ENCODE measurements around the gene CPNE2. TPM values are rescaled to one million over a fixed set of nuclear protein-coding genes. Genes with fewer than 3 reads are reported as not detected.
A peak's percentile ranks its signal among the peaks of the same experiment; 100 is the strongest.

The CPNE2 gene
- total RNA-seq, 1 donor from 2014 or later, result 9.9 TPM

- DNase-seq (ENCODE audit: low spot score), result no peak
- H3K9me3 Mint-ChIP-seq, result no peaks in the 10 kb centered on the region
- peaks cover 66% of the 10 kb centered on the region for H3K36me3 Mint-ChIP-seq (ENCODE audit: low read depth)
- no peak overlapping the region for H3K4me3 Mint-ChIP-seq (ENCODE audit: low read depth)
- H3K27ac Mint-ChIP-seq, result no peak overlapping the region
- H3K27me3 Mint-ChIP-seq (ENCODE audit: low read depth), result no peaks in the 10 kb centered on the region
- intact Hi-C loops (cut with micrococcal nuclease), result no loop called here
- H3K4me1 Mint-ChIP-seq (ENCODE audit: low read depth), result peaks cover 3% of the 10 kb centered on the region
These were observed 74.1 kb downstream of the CPNE2 start for GRCh38 chr16:57166451-57166850.

GRCh38 chr16:57166951-57167350 is 74.6 kb downstream of the CPNE2 start:
- intact Hi-C loops (cut with micrococcal nuclease), result no loop called here
- Mint-ChIP-seq H3K4me1 (ENCODE audit: low read depth) (peaks cover 3% of the 10 kb centered on the region), H3K36me3 (ENCODE audit: low read depth) (peaks cover 71% of the 10 kb centered on the region), H3K4me3 (ENCODE audit: low read depth) (no peak overlapping the region), H3K27me3 (ENCODE audit: low read depth) (no peaks in the 10 kb centered on the region), H3K27ac (no peak overlapping the region), H3K9me3 (no peaks in the 10 kb centered on the region)
- no peak for DNase-seq (ENCODE audit: low spot score)

- Mint-ChIP-seq H3K4me3 (ENCODE audit: low read depth) (no peak overlapping the region), H3K27ac (no peak overlapping the region), H3K27me3 (ENCODE audit: low read depth) (no peaks in the 10 kb centered on the region), H3K36me3 (ENCODE audit: low read depth) (peaks cover 75% of the 10 kb centered on the region), H3K9me3 (no peaks in the 10 kb centered on the region), H3K4me1 (ENCODE audit: low read depth) (peaks cover 3% of the 10 kb centered on the region)
- no peak for DNase-seq (ENCODE audit: low spot score)
- intact Hi-C loops (cut with micrococcal nuclease), result no loop called here
These were observed 75.2 kb downstream of the CPNE2 start for GRCh38 chr16:57167538-57167937.

GRCh38 chr16:57167953-57168352 is 75.6 kb downstream of the CPNE2 start:
- H3K9me3 Mint-ChIP-seq, result no peaks in the 10 kb centered on the region
- H3K27ac Mint-ChIP-seq, result no peak overlapping the region
- peaks cover 3% of the 10 kb centered on the region for H3K4me1 Mint-ChIP-seq (ENCODE audit: low read depth)
- H3K36me3 Mint-ChIP-seq (ENCODE audit: low read depth), result peaks cover 77% of the 10 kb centered on the region
- intact Hi-C loops (cut with micrococcal nuclease), result loop anchor here (1.0 to 2.0 kb wide), 3 partner anchors 75 to 204 kb away; partner anchors contain the start of gene CPNE2
- H3K4me3 Mint-ChIP-seq (ENCODE audit: low read depth), result no peak overlapping the region
- H3K27me3 Mint-ChIP-seq (ENCODE audit: low read depth), result no peaks in the 10 kb centered on the region
- no peak for DNase-seq (ENCODE audit: low spot score)

- no peaks in the 10 kb centered on the region for H3K27me3 Mint-ChIP-seq (ENCODE audit: low read depth)
- no peaks in the 10 kb centered on the region for H3K9me3 Mint-ChIP-seq
- H3K36me3 Mint-ChIP-seq (ENCODE audit: low read depth), result peaks cover 71% of the 10 kb centered on the region
- H3K27ac Mint-ChIP-seq, result no peak overlapping the region
- no peak for DNase-seq (ENCODE audit: low spot score)
- peaks cover 3% of the 10 kb centered on the region for H3K4me1 Mint-ChIP-seq (ENCODE audit: low read depth)
- H3K4me3 Mint-ChIP-seq (ENCODE audit: low read depth), result no peak overlapping the region
- intact Hi-C loops (cut with micrococcal nuclease), result loop anchor here (2.0 kb wide), 1 partner anchor 77 kb away; the partner anchor contains the start of gene CPNE2
These were observed 76.9 kb downstream of the CPNE2 start for GRCh38 chr16:57169327-57169726.

- no peak for DNase-seq (ENCODE audit: low spot score)
- H3K4me1 Mint-ChIP-seq (ENCODE audit: low read depth), result peaks cover 3% of the 10 kb centered on the region
- H3K27ac Mint-ChIP-seq, result no peak overlapping the region
- H3K9me3 Mint-ChIP-seq, result no peaks in the 10 kb centered on the region
- intact Hi-C loops (cut with micrococcal nuclease), result no loop called here
- peaks cover 48% of the 10 kb centered on the region for H3K36me3 Mint-ChIP-seq (ENCODE audit: low read depth)
- no peak overlapping the region for H3K4me3 Mint-ChIP-seq (ENCODE audit: low read depth)
- H3K27me3 Mint-ChIP-seq (ENCODE audit: low read depth), result no peaks in the 10 kb centered on the region
These were observed 80.4 kb downstream of the CPNE2 start for GRCh38 chr16:57172721-57173290.

- DNase-seq (ENCODE audit: low spot score), result no peak
- H3K27ac Mint-ChIP-seq, result no peak overlapping the region
- H3K4me3 Mint-ChIP-seq (ENCODE audit: low read depth), result no peak overlapping the region
- peaks cover 34% of the 10 kb centered on the region for H3K36me3 Mint-ChIP-seq (ENCODE audit: low read depth)
- no peaks in the 10 kb centered on the region for H3K9me3 Mint-ChIP-seq
- intact Hi-C loops (cut with micrococcal nuclease), result no loop called here
- H3K27me3 Mint-ChIP-seq (ENCODE audit: low read depth), result no peaks in the 10 kb centered on the region
- no peaks in the 10 kb centered on the region for H3K4me1 Mint-ChIP-seq (ENCODE audit: low read depth)
These were observed 83.5 kb downstream of the CPNE2 start for GRCh38 chr16:57175896-57176295.

- H3K27ac Mint-ChIP-seq, result no peak overlapping the region
- peaks cover 6% of the 10 kb centered on the region for H3K4me1 Mint-ChIP-seq (ENCODE audit: low read depth)
- peaks cover 23% of the 10 kb centered on the region for H3K36me3 Mint-ChIP-seq (ENCODE audit: low read depth)
- DNase-seq (ENCODE audit: low spot score), result no peak
- H3K4me3 Mint-ChIP-seq (ENCODE audit: low read depth), result no peak overlapping the region
- no peaks in the 10 kb centered on the region for H3K27me3 Mint-ChIP-seq (ENCODE audit: low read depth)
- H3K9me3 Mint-ChIP-seq, result no peaks in the 10 kb centered on the region
- intact Hi-C loops (cut with micrococcal nuclease), result no loop called here
These were observed 85.8 kb downstream of the CPNE2 start for GRCh38 chr16:57178196-57178595.

GRCh38 chr16:57178793-57179212 is 86.4 kb downstream of the CPNE2 start:
- no peak overlapping the region for H3K27ac Mint-ChIP-seq
- intact Hi-C loops (cut with micrococcal nuclease), result no loop called here
- peaks cover 21% of the 10 kb centered on the region for H3K36me3 Mint-ChIP-seq (ENCODE audit: low read depth)
- no peaks in the 10 kb centered on the region for H3K9me3 Mint-ChIP-seq
- H3K4me1 Mint-ChIP-seq (ENCODE audit: low read depth), result peaks cover 8% of the 10 kb centered on the region
- H3K4me3 Mint-ChIP-seq (ENCODE audit: low read depth), result no peak overlapping the region
- no peaks in the 10 kb centered on the region for H3K27me3 Mint-ChIP-seq (ENCODE audit: low read depth)
- no peak for DNase-seq (ENCODE audit: low spot score)

- DNase-seq (ENCODE audit: low spot score), result no peak
- no peaks in the 10 kb centered on the region for H3K9me3 Mint-ChIP-seq
- H3K27me3 Mint-ChIP-seq (ENCODE audit: low read depth), result no peaks in the 10 kb centered on the region
- peaks cover 13% of the 10 kb centered on the region for H3K4me1 Mint-ChIP-seq (ENCODE audit: low read depth)
- no peak overlapping the region for H3K4me3 Mint-ChIP-seq (ENCODE audit: low read depth)
- H3K27ac Mint-ChIP-seq, result no peak overlapping the region
- intact Hi-C loops (cut with micrococcal nuclease), result no loop called here
- peaks cover 23% of the 10 kb centered on the region for H3K36me3 Mint-ChIP-seq (ENCODE audit: low read depth)
These were observed 86.9 kb downstream of the CPNE2 start for GRCh38 chr16:57179215-57179828.

GRCh38 chr16:57184113-57184512 is 91.7 kb downstream of the CPNE2 start:
- H3K27me3 Mint-ChIP-seq (ENCODE audit: low read depth), result no peaks in the 10 kb centered on the region
- H3K9me3 Mint-ChIP-seq, result no peaks in the 10 kb centered on the region
- peaks cover 34% of the 10 kb centered on the region for H3K4me1 Mint-ChIP-seq (ENCODE audit: low read depth)
- peaks cover 19% of the 10 kb centered on the region for H3K36me3 Mint-ChIP-seq (ENCODE audit: low read depth)
- intact Hi-C loops (cut with micrococcal nuclease), result no loop called here
- no peak for DNase-seq (ENCODE audit: low spot score)
- peak overlapping the region; percentile 98 for H3K4me3 Mint-ChIP-seq (ENCODE audit: low read depth)
- H3K27ac Mint-ChIP-seq, result peak overlapping the region; percentile 33

- peak overlapping the region; percentile 96 for H3K27ac Mint-ChIP-seq
- no peaks in the 10 kb centered on the region for H3K27me3 Mint-ChIP-seq (ENCODE audit: low read depth)
- peaks cover 20% of the 10 kb centered on the region for H3K36me3 Mint-ChIP-seq (ENCODE audit: low read depth)
- H3K4me3 Mint-ChIP-seq (ENCODE audit: low read depth), result peak overlapping the region; percentile 98
- H3K4me1 Mint-ChIP-seq (ENCODE audit: low read depth), result peaks cover 36% of the 10 kb centered on the region
- no peaks in the 10 kb centered on the region for H3K9me3 Mint-ChIP-seq
- DNase-seq (ENCODE audit: low spot score), result peak; percentile 9
- intact Hi-C loops (cut with micrococcal nuclease), result loop anchor here (5.0 kb wide), 4 partner anchors 92 to 733 kb away; partner anchors contain the start of genes NUDT21 and OGFOD1
These were observed 92.6 kb downstream of the CPNE2 start for GRCh38 chr16:57184887-57185445.

GRCh38 chr16:57185446-57185944 is 93.1 kb downstream of the CPNE2 start:
- no peaks in the 10 kb centered on the region for H3K27me3 Mint-ChIP-seq (ENCODE audit: low read depth)
- intact Hi-C loops (cut with micrococcal nuclease), result loop anchor here (5.0 kb wide), 4 partner anchors 92 to 733 kb away; partner anchors contain the start of genes NUDT21 and OGFOD1
- H3K4me1 Mint-ChIP-seq (ENCODE audit: low read depth), result peaks cover 36% of the 10 kb centered on the region
- no peaks in the 10 kb centered on the region for H3K9me3 Mint-ChIP-seq
- peaks cover 20% of the 10 kb centered on the region for H3K36me3 Mint-ChIP-seq (ENCODE audit: low read depth)
- H3K27ac Mint-ChIP-seq, result peak overlapping the region; percentile 96
- no peak for DNase-seq (ENCODE audit: low spot score)
- H3K4me3 Mint-ChIP-seq (ENCODE audit: low read depth), result peak overlapping the region; percentile 98

Measured in activated T-helper 2 cell treated with anti-CD3 and anti-CD28 coated beads, Interferon-gamma antibody, Interleukin-2, Interleukin-4, amounts not matched to agents 10 μg/mL and 5 μg/mL and 100 μg/mL, durations not matched to agents 14 hours and 24 hours and 36 hours (primary cell).